Transverse colon (tissue), 3 donors: ENCODE measurements around the gene USP37.

Experiments used
- CTCF ChIP-seq, 5 experiments: fragments of 200-600 bp in 3 of 5; fragments of 450-650 bp in 2 of 5; sonication (generic) in 3 of 5; IDR thresholded peaks; 1 replicate in 2 of 5; 2 replicates in 3 of 5; pipeline ENCODE4 v1.5.1; 2016 to 2017; ENCODE audit warnings: antibody characterized with exemption in 5 of 5, inconsistent platforms in 3 of 5, mild to moderate bottlenecking in 2 of 5, moderate library complexity in 1 of 5
- POLR2A ChIP-seq: fragments of 450-650 bp; IDR thresholded peaks from one replicate; pipeline ENCODE4 v1.6.1; 2016; ENCODE audit warnings: antibody characterized with exemption, mild to moderate bottlenecking, moderate library complexity

GRCh38 chr2:218402491-218402901 lies 165.7 kb downstream of the USP37 start:
- TF ChIP-seq CTCF (IDR thresholded peaks at IDR 0.05), result no peak
- no peak for TF ChIP-seq POLR2A
